ENCODE measurements around the gene MCMBP. TPM values are rescaled to one million over a fixed set of nuclear protein-coding genes. Genes with fewer than 3 reads are reported as not detected.

Gene MCMBP
- total and polyA plus RNA-seq, 2 experiments from 2014 or later, result 47.9 to 53.7 TPM

DNA sequence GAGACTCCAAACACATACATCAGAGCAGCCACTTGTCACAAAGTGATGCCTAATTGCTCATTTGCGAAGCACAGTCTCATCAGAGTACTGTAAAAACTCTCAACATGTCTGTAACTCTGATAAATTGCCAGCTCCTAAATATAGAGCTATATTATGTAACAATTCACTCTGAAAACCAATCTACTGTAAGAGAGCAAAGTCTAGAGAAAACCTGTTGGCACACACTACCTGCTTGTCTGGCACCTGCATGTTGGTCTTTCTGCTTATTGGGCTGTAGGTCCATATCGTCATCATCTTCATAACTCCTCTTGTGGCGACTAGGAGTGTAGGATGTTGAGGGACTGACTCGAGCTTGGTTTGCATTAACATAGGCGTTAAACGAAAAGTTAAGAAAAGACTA is 19.8 kb downstream of the MCMBP start:
- H3K9me3 ChIP-seq (ENCODE audit: low read depth), result no peaks in the 10 kb centered on the region
- no peak overlapping the region for H2AFZ ChIP-seq
- in situ Hi-C loops (cut with MboI), result loop anchor here (10.0 kb wide), 3 partner anchors 108 to 248 kb away; no protein-coding TSS in a partner anchor
- H3K27ac ChIP-seq, result no peak overlapping the region
- peaks cover 45% of the 10 kb centered on the region for H3K79me2 ChIP-seq (ENCODE audit: insufficient read depth)
- no peaks in the 10 kb centered on the region for H3K9me2 ChIP-seq (ENCODE audit: insufficient read depth)
- no peaks in the 10 kb centered on the region for H3K27me3 ChIP-seq (replicated peaks; ENCODE audit: insufficient read depth)
- no peak overlapping the region for H3K4me3 ChIP-seq
- no peak overlapping the region for H3K9ac ChIP-seq
- H4K20me1 ChIP-seq (ENCODE audit: insufficient read depth), result no peaks in the 10 kb centered on the region
- TF ChIP-seq EZH2 (IDR thresholded peaks at IDR 0.05; ENCODE audit: insufficient read depth, poor library complexity, severe bottlenecking) (no peak), EZH2phosphoT487 (IDR thresholded peaks at IDR 0.05; ENCODE audit: insufficient read depth, low read depth) (no peak)
- DNase-seq, result no peak
- peaks cover 8% of the 10 kb centered on the region for H3F3A ChIP-seq (ENCODE audit: insufficient read depth)
- H3K36me3 ChIP-seq (ENCODE audit: low read depth), result peaks cover 30% of the 10 kb centered on the region
- H3K4me2 ChIP-seq (ENCODE audit: unreplicated experiment), result no peak overlapping the region
- 95 to 97% methylated on average over 6 of the region's 6 CpGs for WGBS, 2 experiments (ENCODE audit: low coverage in 1 of 2, low lambda C conversion rate in 2 of 2, missing lambda C conversion rate in 2 of 2)
- H3K4me1 ChIP-seq (ENCODE audit: insufficient read depth), result peaks cover 17% of the 10 kb centered on the region

DNA sequence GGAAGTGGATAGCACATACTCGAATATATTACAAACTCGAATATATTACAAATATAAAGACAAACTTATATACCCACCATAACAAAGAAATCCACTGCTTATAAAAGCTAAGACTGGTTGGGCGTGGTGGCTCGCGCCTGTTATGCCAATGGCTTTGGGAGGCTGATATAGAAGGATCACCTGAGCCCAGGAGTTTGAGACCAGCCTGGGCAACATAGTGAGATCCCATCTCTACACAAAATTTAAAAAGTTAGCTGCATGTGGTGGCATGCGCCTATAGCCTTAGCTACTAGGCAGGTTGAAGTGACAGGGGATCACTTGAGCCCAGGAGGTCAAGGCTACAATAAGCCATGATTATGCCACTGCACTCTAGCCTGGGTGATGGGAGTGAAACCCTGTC is 20.4 kb downstream of the MCMBP start:
- no peak for DNase-seq

DNA sequence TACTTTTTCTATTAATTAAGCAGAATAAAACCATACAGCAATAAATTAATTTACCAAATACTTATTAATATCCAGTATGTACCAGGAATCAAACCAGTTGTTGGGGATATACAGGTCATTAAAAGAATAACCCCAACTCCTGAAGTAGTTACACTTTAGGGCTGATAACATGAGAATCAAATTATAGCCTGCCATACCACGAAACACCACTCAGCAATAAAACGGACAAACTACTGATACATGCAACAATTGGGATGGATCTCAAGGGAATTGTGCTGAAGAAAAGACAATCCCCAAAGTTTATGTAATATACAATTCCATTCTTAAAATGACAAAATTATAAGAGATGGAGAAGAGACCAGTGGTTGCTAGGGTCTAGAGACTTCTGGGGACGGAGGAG is 22.7 kb downstream of the MCMBP start:
- H3K36me3 ChIP-seq (ENCODE audit: low read depth), result peaks cover 45% of the 10 kb centered on the region
- H3F3A ChIP-seq (ENCODE audit: insufficient read depth), result peaks cover 8% of the 10 kb centered on the region
- TF ChIP-seq EZH2phosphoT487 (IDR thresholded peaks at IDR 0.05; ENCODE audit: insufficient read depth, low read depth) (no peak), EZH2 (IDR thresholded peaks at IDR 0.05; ENCODE audit: insufficient read depth, poor library complexity, severe bottlenecking) (no peak)
- peak overlapping the region; percentile 40 for H3K4me2 ChIP-seq (ENCODE audit: unreplicated experiment)
- peaks cover 17% of the 10 kb centered on the region for H3K4me1 ChIP-seq (ENCODE audit: insufficient read depth)
- WGBS, 2 experiments (ENCODE audit: low coverage in 1 of 2, low lambda C conversion rate in 2 of 2, missing lambda C conversion rate in 2 of 2), result 93 to 98% methylated on average over 3 of the region's 3 CpGs
- H3K4me3 ChIP-seq, result peak overlapping the region; percentile 8; the same call in 1 of the 2 replicates
- H3K27ac ChIP-seq, result peak overlapping the region; percentile 18; the same call in 1 of the 2 replicates
- no peak overlapping the region for H2AFZ ChIP-seq
- no peak for DNase-seq
- H3K79me2 ChIP-seq (ENCODE audit: insufficient read depth), result peaks cover 23% of the 10 kb centered on the region
- in situ Hi-C loops (cut with MboI), result loop anchor here (10.0 kb wide), 3 partner anchors 105 to 245 kb away; no protein-coding TSS in a partner anchor
- no peaks in the 10 kb centered on the region for H3K9me3 ChIP-seq (ENCODE audit: low read depth)
- no peaks in the 10 kb centered on the region for H3K27me3 ChIP-seq (replicated peaks; ENCODE audit: insufficient read depth)
- no peaks in the 10 kb centered on the region for H3K9me2 ChIP-seq (ENCODE audit: insufficient read depth)
- no peaks in the 10 kb centered on the region for H4K20me1 ChIP-seq (ENCODE audit: insufficient read depth)
- no peak overlapping the region for H3K9ac ChIP-seq

More for the DNA sequence above, 20.4 kb downstream of the MCMBP start:
- H3K9me3 ChIP-seq (ENCODE audit: low read depth), result no peaks in the 10 kb centered on the region
- no peak overlapping the region for H3K4me2 ChIP-seq (ENCODE audit: unreplicated experiment)
- H3K4me1 ChIP-seq (ENCODE audit: insufficient read depth), result peaks cover 17% of the 10 kb centered on the region
- peaks cover 36% of the 10 kb centered on the region for H3K36me3 ChIP-seq (ENCODE audit: low read depth)
- H3K27ac ChIP-seq, result no peak overlapping the region
- TF ChIP-seq EZH2 (IDR thresholded peaks at IDR 0.05; ENCODE audit: insufficient read depth, poor library complexity, severe bottlenecking) (no peak), EZH2phosphoT487 (IDR thresholded peaks at IDR 0.05; ENCODE audit: insufficient read depth, low read depth) (no peak)
- H4K20me1 ChIP-seq (ENCODE audit: insufficient read depth), result no peaks in the 10 kb centered on the region
- in situ Hi-C loops (cut with MboI), result loop anchor here (10.0 kb wide), 3 partner anchors 107 to 247 kb away; no protein-coding TSS in a partner anchor
- no peak overlapping the region for H3K4me3 ChIP-seq
- peaks cover 40% of the 10 kb centered on the region for H3K79me2 ChIP-seq (ENCODE audit: insufficient read depth)
- no peaks in the 10 kb centered on the region for H3K27me3 ChIP-seq (replicated peaks; ENCODE audit: insufficient read depth)
- H2AFZ ChIP-seq, result no peak overlapping the region
- peaks cover 8% of the 10 kb centered on the region for H3F3A ChIP-seq (ENCODE audit: insufficient read depth)
- WGBS, 2 experiments (ENCODE audit: low coverage in 1 of 2, low lambda C conversion rate in 2 of 2, missing lambda C conversion rate in 2 of 2), result 97 to 98% methylated on average over 6 of the region's 6 CpGs
- H3K9ac ChIP-seq, result no peak overlapping the region
- H3K9me2 ChIP-seq (ENCODE audit: insufficient read depth), result no peaks in the 10 kb centered on the region

DNA sequence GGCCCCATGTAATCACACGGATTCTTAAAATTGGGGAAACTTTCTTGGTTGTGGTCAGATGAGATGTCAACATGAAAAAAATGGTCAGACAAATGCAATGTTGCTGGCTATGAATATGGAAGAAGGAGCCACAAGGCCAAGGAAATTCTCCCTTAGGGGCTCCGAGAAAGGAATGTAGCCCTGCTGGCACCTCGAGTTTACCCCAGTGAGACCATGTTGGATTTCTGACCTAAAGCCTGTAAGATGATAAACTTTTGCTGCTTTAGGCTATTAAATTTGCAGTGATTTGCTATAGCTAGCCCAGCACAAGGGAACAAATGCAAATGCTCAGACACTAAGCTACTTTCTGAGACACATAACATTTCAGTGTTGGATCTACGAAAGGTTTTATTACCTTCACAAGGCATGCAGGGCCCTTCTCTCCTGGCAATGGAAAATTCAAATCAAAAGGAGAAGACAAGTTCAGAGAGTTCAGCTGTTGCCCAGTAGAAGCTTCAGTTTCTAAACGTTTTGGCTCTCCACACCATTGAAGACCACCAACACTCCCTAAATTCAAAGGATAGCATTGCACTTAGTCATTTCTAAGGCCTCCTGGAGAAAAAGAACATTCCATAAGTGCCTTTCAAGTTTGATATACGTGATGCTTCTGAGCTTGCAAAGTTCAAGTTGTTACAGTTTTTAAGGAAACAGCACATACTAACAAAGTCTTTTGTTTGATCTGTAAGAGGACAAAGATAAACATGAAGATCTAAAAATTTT is 23.4 kb downstream of the MCMBP start:
- Histone ChIP-seq H3K27me3 (replicated peaks; ENCODE audit: insufficient read depth) (no peaks in the 10 kb centered on the region), H3K9me3 (ENCODE audit: low read depth) (no peaks in the 10 kb centered on the region), H2AFZ (0 out of 2 replicates have a peak overlapping the region, but pooled peaks have one; percentile 1), H3K36me3 (ENCODE audit: low read depth) (peaks cover 51% of the 10 kb centered on the region), H3F3A (ENCODE audit: insufficient read depth) (peaks cover 8% of the 10 kb centered on the region), H3K27ac (0 out of 2 replicates have a peak overlapping the region, but pooled peaks have one; percentile 18), H4K20me1 (ENCODE audit: insufficient read depth) (no peaks in the 10 kb centered on the region), H3K9me2 (ENCODE audit: insufficient read depth) (no peaks in the 10 kb centered on the region), H3K4me1 (ENCODE audit: insufficient read depth) (peaks cover 17% of the 10 kb centered on the region), H3K4me2 (ENCODE audit: unreplicated experiment) (peak overlapping the region; percentile 40), H3K79me2 (ENCODE audit: insufficient read depth) (peaks cover 22% of the 10 kb centered on the region), H3K4me3 (peak overlapping the region; percentile 8; the same call in 1 of the 2 replicates), H3K9ac (no peak overlapping the region)
- TF ChIP-seq EZH2 (IDR thresholded peaks at IDR 0.05; ENCODE audit: insufficient read depth, poor library complexity, severe bottlenecking) (no peak), EZH2phosphoT487 (IDR thresholded peaks at IDR 0.05; ENCODE audit: insufficient read depth, low read depth) (no peak)
- WGBS, 2 experiments (ENCODE audit: low coverage in 1 of 2, low lambda C conversion rate in 2 of 2, missing lambda C conversion rate in 2 of 2), result 58 to 60% methylated on average over 6 of the region's 6 CpGs
- peak; percentile 39 for DNase-seq
- in situ Hi-C loops (cut with MboI), result no loop called here
